ENCODE measurements around the gene CCDC172. TPM values are rescaled to one million over a fixed set of nuclear protein-coding genes. Genes with fewer than 3 reads are reported as not detected.

CCDC172 gene
- total RNA-seq, 1 donor from 2014 or later = not detected

DNA sequence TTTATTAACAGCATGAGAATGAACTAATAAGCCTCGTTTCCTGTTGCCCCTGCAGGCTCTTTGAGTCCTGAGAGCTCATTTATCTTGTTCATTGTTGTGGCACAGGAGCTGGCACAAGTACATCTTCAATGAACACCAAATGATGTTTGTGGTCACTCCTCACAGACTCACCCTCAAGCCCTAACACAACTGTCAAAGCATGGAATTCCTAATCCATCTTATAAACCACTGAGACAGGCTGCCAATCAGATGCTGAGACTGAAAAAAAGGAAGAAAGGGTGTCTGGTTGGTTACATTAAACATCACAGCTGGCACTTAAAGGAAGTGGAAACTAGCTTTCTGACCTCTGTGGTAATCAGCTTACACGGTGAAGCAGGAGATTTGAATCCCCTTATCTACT is 7.7 kb upstream of the CCDC172 start:
- TF ChIP-seq CTCF (IDR thresholded peaks at IDR 0.05; ENCODE audit: insufficient read depth, low read length, poor library complexity, severe bottlenecking) = no peak
- DNase-seq (ENCODE audit: low read depth) = no peak
- no peaks in the 10 kb centered on the region for H3K27me3 ChIP-seq (ENCODE audit: control insufficient read depth, insufficient read depth, low read length)
- H3K4me3 ChIP-seq (ENCODE audit: low read depth, low read length) = no peak overlapping the region
- H3K36me3 ChIP-seq (ENCODE audit: control insufficient read depth, insufficient read depth, low read length) = no peaks in the 10 kb centered on the region

DNA sequence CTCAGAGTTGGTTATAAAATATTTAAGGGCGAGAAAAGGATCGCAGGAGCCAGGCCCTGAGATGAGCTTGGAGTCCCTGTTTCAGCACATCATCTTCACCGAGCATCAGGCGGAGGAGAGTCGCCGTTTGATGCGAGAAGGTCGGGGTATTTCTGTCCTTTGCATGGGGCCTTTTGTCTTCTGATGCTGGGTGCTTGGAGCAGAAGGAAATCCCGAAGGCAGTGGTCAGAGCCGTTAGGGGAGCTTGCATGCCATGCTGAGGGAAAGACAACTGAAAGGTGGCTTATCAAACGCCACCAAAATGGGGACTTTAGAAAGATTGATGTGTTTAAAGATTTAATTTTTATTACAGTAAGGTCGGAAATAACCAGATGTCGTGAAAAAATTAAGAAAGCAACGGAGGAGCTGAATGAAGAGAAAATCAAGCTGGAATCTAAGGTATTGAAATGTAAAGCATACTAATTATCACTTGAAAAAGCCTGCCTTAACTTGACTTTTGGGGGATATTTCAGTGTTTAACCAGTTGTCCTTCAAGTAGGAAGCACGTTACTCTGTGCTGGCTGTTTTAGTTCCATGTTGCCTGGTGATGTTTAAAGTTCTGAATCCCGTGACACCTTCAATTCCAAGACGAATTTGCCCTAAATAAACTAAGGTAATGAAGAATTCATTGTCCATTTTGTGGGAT is 845 bp downstream of the CCDC172 start:
- Histone ChIP-seq H3K36me3 (ENCODE audit: control insufficient read depth, insufficient read depth, low read length) (no peaks in the 10 kb centered on the region), H3K4me3 (ENCODE audit: low read depth, low read length) (no peak overlapping the region), H3K27me3 (ENCODE audit: control insufficient read depth, insufficient read depth, low read length) (no peaks in the 10 kb centered on the region)
- DNase-seq (ENCODE audit: low read depth) = no peak
- TF ChIP-seq CTCF (IDR thresholded peaks at IDR 0.05; ENCODE audit: insufficient read depth, low read length, poor library complexity, severe bottlenecking) = no peak

DNA sequence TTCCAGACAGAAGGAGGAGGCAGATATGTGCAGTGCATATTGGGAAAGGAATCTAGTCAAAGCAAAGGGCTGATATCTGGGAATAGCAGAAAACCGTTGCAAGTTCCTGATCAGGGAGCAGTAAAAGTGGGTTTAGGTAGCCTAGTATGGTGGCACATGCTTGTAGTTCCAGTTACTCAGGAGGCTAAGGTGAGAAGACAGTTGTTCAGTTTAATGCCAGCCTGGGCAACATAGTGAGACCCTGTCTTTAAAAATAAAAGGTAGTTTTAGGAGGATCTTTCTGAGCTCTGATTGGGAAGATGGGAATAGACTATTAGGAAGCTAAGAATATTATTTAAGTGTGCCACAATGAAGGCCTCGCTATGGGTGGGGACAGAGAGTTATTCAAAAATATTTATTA is 1.7 kb downstream of the CCDC172 start:
- Histone ChIP-seq H3K4me3 (ENCODE audit: low read depth, low read length) (no peak overlapping the region), H3K36me3 (ENCODE audit: control insufficient read depth, insufficient read depth, low read length) (no peaks in the 10 kb centered on the region), H3K27me3 (ENCODE audit: control insufficient read depth, insufficient read depth, low read length) (no peaks in the 10 kb centered on the region)
- no peak for DNase-seq (ENCODE audit: low read depth)
- TF ChIP-seq CTCF (IDR thresholded peaks at IDR 0.05; ENCODE audit: insufficient read depth, low read length, poor library complexity, severe bottlenecking) = no peak

- DNase-seq (ENCODE audit: low read depth) = no peak
- TF ChIP-seq CTCF (IDR thresholded peaks at IDR 0.05; ENCODE audit: insufficient read depth, low read length, poor library complexity, severe bottlenecking) = no peak
- no peaks in the 10 kb centered on the region for H3K27me3 ChIP-seq (ENCODE audit: control insufficient read depth, insufficient read depth, low read length)
- H3K4me3 ChIP-seq (ENCODE audit: low read depth, low read length) = no peak overlapping the region
- no peaks in the 10 kb centered on the region for H3K36me3 ChIP-seq (ENCODE audit: control insufficient read depth, insufficient read depth, low read length)
Measured at GRCh38 chr10:116329153-116329552, 4.9 kb downstream of the CCDC172 start.

DNA sequence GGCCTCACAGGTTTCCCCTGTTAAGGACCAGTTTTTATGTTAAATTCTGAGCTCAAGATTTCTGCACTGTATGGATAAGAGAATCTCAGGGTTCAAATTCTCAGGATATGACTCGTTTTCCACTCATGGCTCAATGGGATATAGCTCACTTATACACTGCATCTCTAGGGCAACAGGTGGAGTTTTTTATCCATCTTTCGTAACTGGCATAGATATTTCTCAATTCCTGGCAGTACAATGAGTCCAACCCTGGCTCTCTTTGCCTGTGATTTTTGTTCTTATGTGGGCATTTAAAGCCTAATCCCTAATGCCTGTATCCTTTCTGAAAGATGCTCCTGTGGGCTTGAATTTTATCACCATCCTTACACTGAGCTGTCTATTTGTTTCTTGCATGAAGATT is 7.6 kb downstream of the CCDC172 start:
- no peak for DNase-seq (ENCODE audit: low read depth)
- Histone ChIP-seq H3K4me3 (ENCODE audit: low read depth, low read length) (no peak overlapping the region), H3K27me3 (ENCODE audit: control insufficient read depth, insufficient read depth, low read length) (no peaks in the 10 kb centered on the region), H3K36me3 (ENCODE audit: control insufficient read depth, insufficient read depth, low read length) (no peaks in the 10 kb centered on the region)
- no peak for TF ChIP-seq CTCF (IDR thresholded peaks at IDR 0.05; ENCODE audit: insufficient read depth, low read length, poor library complexity, severe bottlenecking)

- H3K36me3 ChIP-seq (ENCODE audit: control insufficient read depth, insufficient read depth, low read length) = no peaks in the 10 kb centered on the region
- DNase-seq (ENCODE audit: low read depth) = no peak
- no peak for TF ChIP-seq CTCF (IDR thresholded peaks at IDR 0.05; ENCODE audit: insufficient read depth, low read length, poor library complexity, severe bottlenecking)
- H3K4me3 ChIP-seq (ENCODE audit: low read depth, low read length) = no peak overlapping the region
- H3K27me3 ChIP-seq (ENCODE audit: control insufficient read depth, insufficient read depth, low read length) = no peaks in the 10 kb centered on the region
Measured at GRCh38 chr10:116336866-116337265, 12.6 kb downstream of the CCDC172 start.
